Measurements from ENCODE around the gene MYMX. TPM values are rescaled to one million over a fixed set of nuclear protein-coding genes. Genes with fewer than 3 reads are reported as not detected.

Gene MYMX
- total RNA-seq, 1 experiment from 2014 or later, result not detected

- Histone ChIP-seq H3K79me2 (ENCODE audit: low read length) (peaks cover 44% of the 10 kb centered on the region), H3F3A (ENCODE audit: low read length, unreplicated experiment) (peaks cover 31% of the 10 kb centered on the region), H3K36me3 (ENCODE audit: low read depth, low read length) (peaks cover 39% of the 10 kb centered on the region), H4K20me1 (ENCODE audit: low read length) (peaks cover 41% of the 10 kb centered on the region), H3K4me1 (ENCODE audit: insufficient read depth, low read length) (peaks cover 35% of the 10 kb centered on the region), H3K4me3 (ENCODE audit: low read length) (peak overlapping the region; percentile 99), H3K9ac (ENCODE audit: low read length) (peak overlapping the region; percentile 96), H3K4me2 (ENCODE audit: low read length) (peak overlapping the region; percentile 90), H2AFZ (ENCODE audit: low read length) (peak overlapping the region; percentile 85), H3K9me3 (ENCODE audit: low read length) (no peaks in the 10 kb centered on the region), H3K27ac (ENCODE audit: low read length) (peak overlapping the region; percentile 22), H3K9me2 (replicated peaks; ENCODE audit: low read length) (no peaks in the 10 kb centered on the region), H3K27me3 (ENCODE audit: low read length) (no peaks in the 10 kb centered on the region)
- intact Hi-C loops (cut with micrococcal nuclease), result no loop called here
- ATAC-seq (peak; percentile 79), DNase-seq (peak; percentile 78)
- no TSS peak for BruUV-seq (replicated peaks)
- CTCF ChIA-PET, result interaction anchor here (0.7 to 1.0 kb wide), 2 partner anchors 10 to 150 kb away, joined by 4 to 6 read pairs; no protein-coding TSS in a partner anchor
- POLR2A ChIA-PET (ENCODE audit: unreplicated experiment), result interaction anchor here (0.5 to 2.1 kb wide), 4 partner anchors 9 to 204 kb away, joined by 3 to 10 read pairs (median 4); partner anchors contain the start of gene CDC5L
- TF ChIP-seq CTCF (conservative IDR thresholded peaks at IDR 0.05; ENCODE audit: low read depth, low read length) (peak; percentile 58; the same call in 1 of the 2 replicates), EZH2phosphoT487 (IDR thresholded peaks at IDR 0.05; ENCODE audit: borderline replicate concordance, low read length) (no peak), EZH2 (IDR thresholded peaks at IDR 0.05; ENCODE audit: low read length, unreplicated experiment) (no peak)
Measured at GRCh38 chr6:44245912-44246662, 29.4 kb downstream of the MYMX start.

- intact Hi-C loops (cut with micrococcal nuclease), result no loop called here
- ATAC-seq, result peak; percentile 73
Measured at GRCh38 chr6:44246663-44247337, 30.1 kb downstream of the MYMX start, which contains the start of gene HSP90AB1. Gene HSP90AB1, plus strand, starts transcription at chr6:44247101. Its CDS starts 1,529 bp downstream, at chr6:44248630.

More at GRCh38 chr6:44246663-44247337, 30.1 kb downstream of the MYMX start, which contains the start of gene HSP90AB1:
- no TSS peak for BruUV-seq (replicated peaks)
- Histone ChIP-seq H3F3A (ENCODE audit: low read length, unreplicated experiment) (peaks cover 38% of the 10 kb centered on the region), H3K27me3 (ENCODE audit: low read length) (no peaks in the 10 kb centered on the region), H3K4me2 (ENCODE audit: low read length) (peak within 1 kb of the TSS; percentile 90), H3K4me3 (ENCODE audit: low read length) (peak within 1 kb of the TSS; percentile 99), H3K79me2 (ENCODE audit: low read length) (peaks cover 51% of the 10 kb centered on the region), H3K4me1 (ENCODE audit: insufficient read depth, low read length) (peaks cover 39% of the 10 kb centered on the region), H3K27ac (ENCODE audit: low read length) (peak within 1 kb of the TSS; percentile 61), H3K9me3 (ENCODE audit: low read length) (no peaks in the 10 kb centered on the region), H3K9ac (ENCODE audit: low read length) (peak within 1 kb of the TSS; percentile 96), H2AFZ (ENCODE audit: low read length) (peak within 1 kb of the TSS; percentile 85), H3K36me3 (ENCODE audit: low read depth, low read length) (peaks cover 46% of the 10 kb centered on the region), H4K20me1 (ENCODE audit: low read length) (peaks cover 48% of the 10 kb centered on the region), H3K9me2 (replicated peaks; ENCODE audit: low read length) (no peaks in the 10 kb centered on the region)
- DNase-seq, result peak; percentile 98
- TF ChIP-seq EZH2phosphoT487 (IDR thresholded peaks at IDR 0.05; ENCODE audit: borderline replicate concordance, low read length), result no peak
- no peak for TF ChIP-seq EZH2 (IDR thresholded peaks at IDR 0.05; ENCODE audit: low read length, unreplicated experiment)
- no peak for TF ChIP-seq CTCF (conservative IDR thresholded peaks at IDR 0.05; ENCODE audit: low read depth, low read length)
- ChIA-PET POLR2A (ENCODE audit: unreplicated experiment) (interaction anchor here (0.5 to 2.1 kb wide), 4 partner anchors 9 to 205 kb away, joined by 3 to 10 read pairs (median 4); partner anchors contain the start of gene CDC5L), CTCF (interaction anchor here (1.0 kb wide), 1 partner anchor 10 kb away, joined by 6 read pairs; no protein-coding TSS in a partner anchor)

All from PC-3 (cell line).